GM21825 (cell line): ENCODE results near the gene NRDC.

Experiments
- ATAC-seq: cut with Tn5 transposase; IDR thresholded peaks from one replicate; pipeline ENCODE4 v1.9.1; 2021; ENCODE audit warnings: mild to moderate bottlenecking, moderate library complexity; ENCODE audit not compliant: unreplicated experiment

The NRDC gene

GRCh38 chr1:51878616-51879336 is at the start of gene NRDC:
Gene NRDC, minus strand, starts transcription at chr1:51878727. Its CDS starts 112 bp downstream, at chr1:51878615.
- peak; percentile 95 for ATAC-seq

- no peak for ATAC-seq
Observed at GRCh38 chr1:51927029-51927428, 48.5 kb upstream of the NRDC start.

- no peak for ATAC-seq
Observed at GRCh38 chr1:51926171-51926812, 47.8 kb upstream of the NRDC start.

- ATAC-seq: no peak
Observed at GRCh38 chr1:51924455-51924854, 45.9 kb upstream of the NRDC start.

- ATAC-seq: no peak
Observed at GRCh38 chr1:51922040-51922439, 43.5 kb upstream of the NRDC start.

- ATAC-seq: no peak
Observed at GRCh38 chr1:51920130-51920529, 41.6 kb upstream of the NRDC start.

GRCh38 chr1:51919684-51920083 is 41.2 kb upstream of the NRDC start:
- ATAC-seq: no peak

- ATAC-seq: no peak
Observed at GRCh38 chr1:51916587-51917405, 38.3 kb upstream of the NRDC start.

- no peak for ATAC-seq
Observed at GRCh38 chr1:51915951-51916350, 37.4 kb upstream of the NRDC start.

GRCh38 chr1:51912881-51913280 is 34.4 kb upstream of the NRDC start:
- no peak for ATAC-seq

- ATAC-seq: no peak
Observed at GRCh38 chr1:51910221-51911000, 31.9 kb upstream of the NRDC start.

- no peak for ATAC-seq
Observed at GRCh38 chr1:51908499-51908898, 30.0 kb upstream of the NRDC start.

- ATAC-seq: no peak
Observed at GRCh38 chr1:51907079-51907702, 28.7 kb upstream of the NRDC start.

GRCh38 chr1:51906306-51907078 is 28.0 kb upstream of the NRDC start:
- ATAC-seq: no peak

GRCh38 chr1:51902456-51902855 is 23.9 kb upstream of the NRDC start:
- no peak for ATAC-seq

- no peak for ATAC-seq
Observed at GRCh38 chr1:51901151-51901550, 22.6 kb upstream of the NRDC start.

- no peak for ATAC-seq
Observed at GRCh38 chr1:51899022-51899421, 20.5 kb upstream of the NRDC start.

GRCh38 chr1:51898090-51898734 is 19.7 kb upstream of the NRDC start:
- no peak for ATAC-seq

GRCh38 chr1:51897699-51898031 is 19.1 kb upstream of the NRDC start:
- ATAC-seq: no peak
